NB4 (cell line): ENCODE results near the gene C4orf50.

ENCODE experiments used
- DNase-seq: peaks from one replicate; pipeline ENCODE4 v3.0.0; 2010; ENCODE audit warnings: low read depth
- H3K4me3 ChIP-seq: one replicate; pipeline ENCODE4 v1.5.1; 2011; ENCODE audit warnings: mild to moderate bottlenecking, low read depth, low read length, moderate library complexity
- MYC ChIP-seq: IDR thresholded peaks from 2 replicates; pipeline ENCODE4 v1.6.1; 2011; ENCODE audit warnings: low read depth, low read length
- POLR2A ChIP-seq: IDR thresholded peaks from 2 replicates; pipeline ENCODE4 v1.6.1; 2011; ENCODE audit warnings: mild to moderate bottlenecking; ENCODE audit not compliant: insufficient read length; ENCODE audit errors: extremely low read depth
- TF ChIP-seq, protein P1 (sequence below): IDR thresholded peaks from one replicate; pipeline ENCODE4 v1.5.1; 2012; ENCODE audit warnings: low read depth, low read length
- TF ChIP-seq, protein P2 (sequence below): IDR thresholded peaks from 2 replicates; pipeline ENCODE4 v1.6.1; 2011; ENCODE audit warnings: low read depth, low read length

C4orf50 gene

DNA sequence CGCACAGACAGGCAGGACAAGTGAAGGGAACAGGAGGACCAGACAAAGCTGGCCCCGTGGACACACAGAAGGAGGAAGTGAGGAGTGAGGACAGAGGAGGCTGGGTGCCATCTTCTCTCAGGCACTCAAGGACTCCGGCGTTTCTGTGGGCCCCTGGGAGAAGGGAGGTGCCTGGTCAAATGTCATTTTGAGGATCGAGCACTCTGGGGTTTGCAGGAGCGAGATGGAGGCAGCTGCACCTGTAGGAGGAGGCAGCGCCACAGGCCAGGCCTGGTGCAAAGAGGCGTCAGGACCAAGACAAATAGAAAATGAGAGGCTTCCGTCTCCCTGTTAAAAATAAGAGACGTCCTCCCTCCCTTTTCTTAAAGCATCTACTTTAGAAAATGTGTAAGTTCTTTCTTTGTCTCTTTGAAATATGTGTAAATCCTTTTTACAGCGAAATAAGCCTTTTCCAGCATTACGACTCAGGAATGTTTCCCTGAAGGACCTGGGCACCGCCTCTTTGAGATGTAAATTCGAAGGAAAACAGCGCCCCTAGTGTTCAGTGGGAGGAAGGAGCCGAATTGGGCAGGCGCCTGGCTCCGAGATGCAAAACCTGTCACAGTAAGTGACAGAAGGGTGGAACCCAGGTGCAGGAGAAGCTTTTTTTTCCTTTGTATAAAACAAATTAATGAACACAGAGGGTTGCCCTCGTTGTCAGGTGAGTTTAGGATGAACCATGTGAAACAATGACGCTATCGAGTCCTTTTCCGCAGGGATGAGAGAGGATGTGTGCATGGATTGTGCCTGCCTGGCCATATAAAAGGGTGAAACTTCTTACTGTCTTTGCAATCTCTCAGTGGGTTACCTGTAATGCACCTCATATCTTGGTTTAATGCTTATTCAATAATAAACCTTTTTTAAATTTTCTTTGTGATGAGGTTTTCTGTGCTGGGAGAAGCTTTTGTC is 1.4 kb upstream of the C4orf50 start:
- DNase-seq = peak; percentile 54
- TF ChIP-seq MYC = no peak
- TF ChIP-seq, protein P1, sequence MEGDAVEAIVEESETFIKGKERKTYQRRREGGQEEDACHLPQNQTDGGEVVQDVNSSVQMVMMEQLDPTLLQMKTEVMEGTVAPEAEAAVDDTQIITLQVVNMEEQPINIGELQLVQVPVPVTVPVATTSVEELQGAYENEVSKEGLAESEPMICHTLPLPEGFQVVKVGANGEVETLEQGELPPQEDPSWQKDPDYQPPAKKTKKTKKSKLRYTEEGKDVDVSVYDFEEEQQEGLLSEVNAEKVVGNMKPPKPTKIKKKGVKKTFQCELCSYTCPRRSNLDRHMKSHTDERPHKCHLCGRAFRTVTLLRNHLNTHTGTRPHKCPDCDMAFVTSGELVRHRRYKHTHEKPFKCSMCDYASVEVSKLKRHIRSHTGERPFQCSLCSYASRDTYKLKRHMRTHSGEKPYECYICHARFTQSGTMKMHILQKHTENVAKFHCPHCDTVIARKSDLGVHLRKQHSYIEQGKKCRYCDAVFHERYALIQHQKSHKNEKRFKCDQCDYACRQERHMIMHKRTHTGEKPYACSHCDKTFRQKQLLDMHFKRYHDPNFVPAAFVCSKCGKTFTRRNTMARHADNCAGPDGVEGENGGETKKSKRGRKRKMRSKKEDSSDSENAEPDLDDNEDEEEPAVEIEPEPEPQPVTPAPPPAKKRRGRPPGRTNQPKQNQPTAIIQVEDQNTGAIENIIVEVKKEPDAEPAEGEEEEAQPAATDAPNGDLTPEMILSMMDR = peak; percentile 97
- H3K4me3 ChIP-seq = no peak overlapping the region

DNA sequence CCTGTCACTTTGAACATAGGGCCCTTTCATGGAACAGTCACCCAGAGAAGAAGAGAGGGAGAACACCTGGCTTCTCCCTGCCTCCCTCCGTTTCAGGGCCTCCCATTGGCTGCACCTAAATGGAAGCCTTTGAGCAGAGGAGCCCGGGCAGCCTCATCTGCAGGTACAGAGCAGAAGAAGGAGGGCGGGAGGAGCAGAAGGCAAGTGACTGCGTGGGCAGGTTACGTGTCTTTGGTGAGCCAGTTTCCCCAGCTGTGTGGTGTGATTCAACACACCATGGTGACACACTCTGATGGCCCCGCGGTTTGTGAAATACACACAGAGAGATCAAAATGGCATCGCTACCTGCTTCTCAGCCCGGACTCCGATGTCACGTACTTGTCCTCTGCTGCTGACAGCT is 431 bp downstream of the C4orf50 start:
- no peak overlapping the region for H3K4me3 ChIP-seq
- no peak for DNase-seq
- TF ChIP-seq, protein P2, sequence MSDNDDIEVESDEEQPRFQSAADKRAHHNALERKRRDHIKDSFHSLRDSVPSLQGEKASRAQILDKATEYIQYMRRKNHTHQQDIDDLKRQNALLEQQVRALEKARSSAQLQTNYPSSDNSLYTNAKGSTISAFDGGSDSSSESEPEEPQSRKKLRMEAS = no peak
- TF ChIP-seq MYC = no peak
- TF ChIP-seq POLR2A = no peak
- TF ChIP-seq, protein P1 = no peak

DNA sequence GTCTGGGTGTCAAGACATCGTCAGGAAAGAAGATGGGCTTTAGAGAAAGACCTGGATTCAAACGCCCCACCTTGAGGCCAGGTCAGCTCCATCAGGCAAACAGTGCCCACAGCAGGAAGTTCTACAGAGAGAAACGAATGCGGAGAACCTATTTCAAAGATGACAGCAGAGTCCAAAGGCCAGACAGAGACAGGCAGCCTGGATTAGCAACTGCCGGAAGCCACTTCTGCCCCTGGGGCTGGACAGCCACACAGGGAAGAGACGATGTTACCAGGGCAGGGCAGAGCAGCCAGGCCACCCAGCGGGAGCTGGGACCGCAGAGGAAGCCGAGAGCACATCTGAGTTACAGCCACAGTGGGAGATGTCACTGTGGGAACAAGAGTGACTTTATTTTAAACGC is 1.2 kb downstream of the C4orf50 start:
- no peak for DNase-seq
- H3K4me3 ChIP-seq = no peak overlapping the region
- TF ChIP-seq, protein P2 = no peak
- TF ChIP-seq, protein P1 = no peak
- no peak for TF ChIP-seq POLR2A
- TF ChIP-seq MYC = no peak

DNA sequence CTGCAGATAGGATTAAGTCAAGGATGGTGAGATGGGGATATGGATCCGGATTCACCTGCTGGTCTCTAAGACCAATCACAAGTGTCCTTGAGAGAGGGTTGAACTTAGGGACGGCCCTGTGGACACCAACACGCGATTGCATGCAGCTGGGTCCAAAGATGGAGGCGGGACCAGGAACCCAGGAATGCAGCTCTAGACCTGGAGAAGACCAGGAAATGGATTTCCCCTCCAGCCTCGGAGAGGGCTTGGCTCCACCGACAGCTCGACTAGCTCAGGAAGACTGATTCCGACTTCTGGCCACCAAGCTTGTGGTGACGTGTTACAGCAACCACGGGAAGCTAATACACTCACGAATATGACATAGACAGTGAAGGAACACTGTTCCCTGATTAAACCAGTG is 4.7 kb downstream of the C4orf50 start:
- DNase-seq = no peak
- no peak overlapping the region for H3K4me3 ChIP-seq
- TF ChIP-seq POLR2A (no peak), MYC (no peak)
- TF ChIP-seq, protein P2 = no peak
- TF ChIP-seq, protein P1 = no peak

DNA sequence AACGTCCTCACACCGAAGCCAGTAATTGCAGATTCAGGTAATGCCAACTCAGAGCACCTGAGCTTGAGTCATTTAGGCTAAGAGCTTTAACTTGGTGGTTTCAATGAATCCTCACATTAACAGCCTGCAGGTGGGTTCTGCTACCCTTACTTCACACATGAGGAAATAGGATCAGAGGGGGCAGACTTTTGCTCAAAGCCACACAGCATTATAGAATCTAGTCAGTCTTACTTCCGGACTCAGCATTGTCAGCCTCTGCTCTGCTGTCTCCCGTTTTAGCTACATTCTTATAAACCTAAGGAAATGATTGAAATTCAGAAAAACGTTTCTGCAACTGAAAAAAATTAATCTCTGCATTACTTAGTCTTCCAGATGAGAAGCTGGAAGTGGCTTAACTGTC is 6.0 kb downstream of the C4orf50 start:
- no peak overlapping the region for H3K4me3 ChIP-seq
- no peak for DNase-seq
- TF ChIP-seq, protein P2 = no peak
- TF ChIP-seq, protein P1 = no peak
- TF ChIP-seq MYC = no peak
- no peak for TF ChIP-seq POLR2A
